Astrocyte (in vitro differentiated cells and primary cell): ENCODE results near the gene ST8SIA2. TPM values are rescaled to one million over a fixed set of nuclear protein-coding genes. Genes with fewer than 3 reads are reported as not detected.

Experiments used
- DNase-seq: peaks from one replicate; pipeline ENCODE4 v3.0.0-alpha.2; 2010; ENCODE audit warnings: low read depth
- FAIRE-seq: peaks from 2 replicates; lab custom pipeline; 2011; peaks lifted over from hg19 to GRCh38; lab: Jason Lieb, UNC
- H2AFZ ChIP-seq: 2 replicates; pipeline ENCODE4 v1.6.0; 2012; ENCODE audit warnings: low read depth, low read length, inconsistent platforms
- H3K27ac ChIP-seq: 2 replicates; pipeline ENCODE4 v1.5.1; 2011; ENCODE audit warnings: low read depth, low read length, inconsistent platforms
- H3K27me3 ChIP-seq: 2 replicates; pipeline ENCODE4 v1.6.0; 2011; ENCODE audit warnings: low read length, inconsistent platforms; ENCODE audit not compliant: insufficient read depth
- H3K36me3 ChIP-seq: 2 replicates; pipeline ENCODE4 v1.5.1; 2011; ENCODE audit warnings: low read length, inconsistent platforms; ENCODE audit not compliant: insufficient read depth
- H3K4me1 ChIP-seq: 2 replicates; pipeline ENCODE4 v1.5.1; 2011; ENCODE audit warnings: low read length, inconsistent platforms; ENCODE audit not compliant: insufficient read depth
- H3K4me2 ChIP-seq: 2 replicates; pipeline ENCODE4 v1.6.0; 2012; ENCODE audit warnings: low read length, inconsistent platforms
- H3K4me3 ChIP-seq: 2 replicates; pipeline ENCODE4 v1.5.1; 2011; ENCODE audit warnings: low read depth, mild to moderate bottlenecking, low read length, inconsistent platforms; ENCODE audit not compliant: insufficient read depth
- H3K79me2 ChIP-seq: 2 replicates; pipeline ENCODE4 v1.6.0; 2012; ENCODE audit warnings: mild to moderate bottlenecking, low read length, inconsistent platforms; ENCODE audit not compliant: insufficient read depth
- H3K9ac ChIP-seq: 2 replicates; pipeline ENCODE4 v1.6.0; 2012; ENCODE audit warnings: mild to moderate bottlenecking, low read length, inconsistent platforms
- H3K9me3 ChIP-seq: 2 replicates; pipeline ENCODE4 v1.5.1; 2012; ENCODE audit warnings: low read depth, mild to moderate bottlenecking, low read length, inconsistent platforms; ENCODE audit not compliant: insufficient read depth
- H4K20me1 ChIP-seq: 2 replicates; pipeline ENCODE4 v1.6.0; 2012; ENCODE audit warnings: low read length, inconsistent platforms; ENCODE audit not compliant: insufficient read depth
- H3K27ac Mint-ChIP-seq: one replicate; pipeline ENCODE4 v1.8.0; 2021; ENCODE audit warnings: mild to moderate bottlenecking, mixed read lengths; ENCODE audit not compliant: unreplicated experiment
- H3K27me3 Mint-ChIP-seq: one replicate; pipeline ENCODE4 v1.8.0; 2021; ENCODE audit warnings: low read depth, mixed read lengths; ENCODE audit not compliant: unreplicated experiment
- H3K36me3 Mint-ChIP-seq: one replicate; pipeline ENCODE4 v1.8.0; 2021; ENCODE audit warnings: low read depth, mixed read lengths; ENCODE audit not compliant: unreplicated experiment
- H3K4me1 Mint-ChIP-seq: one replicate; pipeline ENCODE4 v1.8.0; 2021; ENCODE audit warnings: low read depth, mixed read lengths; ENCODE audit not compliant: unreplicated experiment
- H3K4me3 Mint-ChIP-seq: one replicate; pipeline ENCODE4 v1.8.0; 2021; ENCODE audit warnings: mild to moderate bottlenecking, moderate library complexity, mixed read lengths; ENCODE audit not compliant: unreplicated experiment
- H3K9me3 Mint-ChIP-seq: one replicate; pipeline ENCODE4 v1.8.0; 2021; ENCODE audit warnings: mild to moderate bottlenecking, mixed read lengths; ENCODE audit not compliant: unreplicated experiment
- CTCF ChIP-seq: IDR thresholded peaks from 2 replicates; pipeline ENCODE4 v1.5.1; 2011; ENCODE audit warnings: low read depth, mild to moderate bottlenecking, inconsistent platforms, low read length, moderate library complexity; ENCODE audit not compliant: insufficient read depth
- EZH2 ChIP-seq: IDR thresholded peaks from 2 replicates; pipeline ENCODE4 v1.6.1; 2012; ENCODE audit warnings: mild to moderate bottlenecking, low read length, inconsistent platforms; ENCODE audit not compliant: insufficient read depth
- total RNA-seq: library from RNA; stranded (reverse); gene quantifications from 2 replicates; pipeline ENCODE4 v1.2.1, GENCODE V29; 2021

Gene ST8SIA2
- total RNA-seq, 1 donor from 2014 or later = 8.6 TPM

DNA sequence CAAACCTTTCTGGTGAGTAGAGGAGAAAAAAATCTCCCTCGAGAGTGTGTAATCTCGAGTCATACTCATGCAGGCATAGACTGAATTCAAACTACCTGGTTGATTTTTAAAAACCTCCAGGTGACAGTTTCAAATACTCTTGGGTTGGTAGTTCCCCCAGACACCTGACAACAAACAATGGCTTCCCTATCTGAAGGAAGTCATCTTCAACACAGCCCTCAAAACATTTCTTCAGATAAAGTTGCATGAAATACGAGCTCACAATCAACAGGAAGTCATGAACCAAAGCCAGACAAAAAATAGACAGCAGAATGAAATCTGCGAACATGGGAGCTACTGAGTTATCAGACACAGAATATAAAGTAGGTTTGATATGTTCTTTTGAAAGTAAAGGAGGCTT, 112.8 kb downstream of the ST8SIA2 start:
- Mint-ChIP-seq H3K36me3 (no peaks in the 10 kb centered on the region), H3K9me3 (peaks cover 3% of the 10 kb centered on the region), H3K4me1 (peaks cover 5% of the 10 kb centered on the region), H3K4me3 (no peak overlapping the region), H3K27ac (no peak overlapping the region), H3K27me3 (no peaks in the 10 kb centered on the region)
- Histone ChIP-seq H4K20me1 (no peaks in the 10 kb centered on the region), H3K9me3 (no peaks in the 10 kb centered on the region), H3K4me2 (no peak overlapping the region), H3K27ac (no peak overlapping the region), H3K9ac (no peak overlapping the region), H3K4me1 (peaks cover 8% of the 10 kb centered on the region), H3K27me3 (no peaks in the 10 kb centered on the region), H2AFZ (no peak overlapping the region), H3K4me3 (no peak overlapping the region), H3K36me3 (no peaks in the 10 kb centered on the region), H3K79me2 (no peaks in the 10 kb centered on the region)
- TF ChIP-seq CTCF (no peak), EZH2 (no peak)
- FAIRE-seq (no peak), DNase-seq (no peak)

DNA sequence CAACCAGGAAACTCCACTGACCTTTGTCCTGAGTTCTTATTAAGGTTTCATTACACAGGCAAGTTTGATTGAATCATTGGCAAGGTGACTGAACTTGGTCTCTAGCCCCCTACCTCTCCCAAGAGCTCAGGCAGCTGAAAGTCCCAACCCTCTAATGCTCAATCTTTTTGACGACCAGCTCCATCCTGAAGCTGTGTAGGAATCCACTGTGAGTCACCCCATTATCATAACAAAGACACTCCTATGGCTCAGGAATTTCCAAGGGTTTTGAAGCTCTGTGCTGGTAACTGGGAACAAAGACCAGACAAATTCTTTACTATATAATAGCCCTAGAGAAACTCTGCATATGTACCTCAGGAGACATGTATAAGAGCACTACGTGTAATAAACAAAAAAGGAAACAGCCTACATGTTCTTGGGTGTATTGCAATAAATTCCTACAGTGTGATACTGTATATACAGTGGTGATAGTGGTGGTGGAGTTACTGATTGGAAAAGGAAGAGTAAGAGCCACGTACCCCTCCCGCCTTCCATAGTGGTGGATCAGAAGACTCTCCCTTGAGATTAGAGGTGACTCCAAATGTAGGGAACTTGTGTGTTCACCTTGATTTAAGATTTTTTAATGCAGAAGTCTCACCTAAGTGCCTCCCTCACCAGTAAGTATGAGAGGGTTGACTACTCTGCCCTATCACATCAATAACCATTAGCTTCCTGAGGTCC, 116.6 kb downstream of the ST8SIA2 start:
- TF ChIP-seq EZH2 (no peak), CTCF (no peak)
- H3K27ac Mint-ChIP-seq = no peak overlapping the region
- peaks cover 5% of the 10 kb centered on the region for H3K4me1 Mint-ChIP-seq
- H3K9ac ChIP-seq = no peak overlapping the region
- peak; percentile 72 for DNase-seq
- H3K36me3 ChIP-seq = no peaks in the 10 kb centered on the region
- no peaks in the 10 kb centered on the region for H3K27me3 ChIP-seq
- no peaks in the 10 kb centered on the region for H3K27me3 Mint-ChIP-seq
- H3K36me3 Mint-ChIP-seq = no peaks in the 10 kb centered on the region
- H3K4me3 ChIP-seq = no peak overlapping the region
- FAIRE-seq = no peak
- H3K27ac ChIP-seq = peak overlapping the region; percentile 3
- no peaks in the 10 kb centered on the region for H4K20me1 ChIP-seq
- no peaks in the 10 kb centered on the region for H3K79me2 ChIP-seq
- peaks cover 8% of the 10 kb centered on the region for H3K4me1 ChIP-seq
- no peak overlapping the region for H2AFZ ChIP-seq
- H3K9me3 Mint-ChIP-seq = peaks cover 7% of the 10 kb centered on the region
- no peak overlapping the region for H3K4me3 Mint-ChIP-seq
- H3K4me2 ChIP-seq = peak overlapping the region; percentile 13
- H3K9me3 ChIP-seq = no peaks in the 10 kb centered on the region
